ENCODE data around the gene ZNF503.

The ZNF503 gene

GRCh38 chr10:75425291-75426079 lies 23.9 kb upstream of the ZNF503 start:
- H3K9ac ChIP-seq (ENCODE audit: low read length in 5 of 5): no peak overlapping the region
- peaks cover 0 to 33% (median 24%) of the 10 kb centered on the region in 5 donors for H3K4me1 ChIP-seq (ENCODE audit: control insufficient read depth in 5 of 5, insufficient read depth in 5 of 5, low read length in 5 of 5)
- H3K27ac ChIP-seq (ENCODE audit: low read depth, low read length): no peak overlapping the region

GRCh38 chr10:75424571-75424970 lies 23.0 kb upstream of the ZNF503 start:
- Histone ChIP-seq H3K4me3 (ENCODE audit: low read depth in 1 of 5, low read length in 5 of 5) (no peak overlapping the region), H3K27ac (ENCODE audit: low read depth, low read length) (no peak overlapping the region), H3K27me3 (ENCODE audit: control insufficient read depth in 5 of 5, insufficient read depth in 4 of 5, low read length in 5 of 5) (no peaks in the 10 kb centered on the region), H3K9ac (ENCODE audit: low read length in 5 of 5) (no peak overlapping the region), H3K36me3 (ENCODE audit: control insufficient read depth in 5 of 5, insufficient read depth in 5 of 5, low read length in 5 of 5) (no peaks in the 10 kb centered on the region), H3K4me1 (ENCODE audit: control insufficient read depth in 5 of 5, insufficient read depth in 5 of 5, low read length in 5 of 5) (peaks cover 0 to 24% (median 15%) of the 10 kb centered on the region in 5 donors), H3K9me3 (ENCODE audit: control insufficient read depth in 5 of 5, low read length in 5 of 5) (no peaks in the 10 kb centered on the region)

More at GRCh38 chr10:75425291-75426079, 23.9 kb upstream of the ZNF503 start:
- Histone ChIP-seq H3K4me3 (ENCODE audit: low read depth in 1 of 5, low read length in 5 of 5) (no peak overlapping the region), H3K9me3 (ENCODE audit: control insufficient read depth in 5 of 5, low read length in 5 of 5) (no peaks in the 10 kb centered on the region), H3K36me3 (ENCODE audit: control insufficient read depth in 5 of 5, insufficient read depth in 5 of 5, low read length in 5 of 5) (no peaks in the 10 kb centered on the region), H3K27me3 (ENCODE audit: control insufficient read depth in 5 of 5, insufficient read depth in 4 of 5, low read length in 5 of 5) (no peaks in the 10 kb centered on the region)

- no peak overlapping the region for H3K9ac ChIP-seq (ENCODE audit: low read length in 5 of 5)
- no peaks in the 10 kb centered on the region for H3K27me3 ChIP-seq (ENCODE audit: control insufficient read depth in 5 of 5, insufficient read depth in 4 of 5, low read length in 5 of 5)
- no peaks in the 10 kb centered on the region for H3K9me3 ChIP-seq (ENCODE audit: control insufficient read depth in 5 of 5, low read length in 5 of 5)
- H3K36me3 ChIP-seq (ENCODE audit: control insufficient read depth in 5 of 5, insufficient read depth in 5 of 5, low read length in 5 of 5): no peaks in the 10 kb centered on the region
- H3K4me3 ChIP-seq (ENCODE audit: low read depth in 1 of 5, low read length in 5 of 5): no peak overlapping the region
- H3K4me1 ChIP-seq (ENCODE audit: control insufficient read depth in 5 of 5, insufficient read depth in 5 of 5, low read length in 5 of 5): peaks cover 0 to 8% (median under 1%) of the 10 kb centered on the region in 5 donors
- no peak overlapping the region for H3K27ac ChIP-seq (ENCODE audit: low read depth, low read length)
These were observed 21.3 kb upstream of the ZNF503 start for GRCh38 chr10:75422913-75423312.

GRCh38 chr10:75418712-75419111 lies 17.1 kb upstream of the ZNF503 start:
- no peaks in the 10 kb centered on the region for H3K9me3 ChIP-seq (ENCODE audit: control insufficient read depth in 5 of 5, low read length in 5 of 5)
- H3K27ac ChIP-seq (ENCODE audit: low read depth, low read length): no peak overlapping the region
- H3K27me3 ChIP-seq (ENCODE audit: control insufficient read depth in 5 of 5, insufficient read depth in 4 of 5, low read length in 5 of 5): no peaks in the 10 kb centered on the region
- no peak overlapping the region for H3K4me3 ChIP-seq (ENCODE audit: low read depth in 1 of 5, low read length in 5 of 5)
- H3K9ac ChIP-seq (ENCODE audit: low read length in 5 of 5): no peak overlapping the region
- no peaks in the 10 kb centered on the region for H3K36me3 ChIP-seq (ENCODE audit: control insufficient read depth in 5 of 5, insufficient read depth in 5 of 5, low read length in 5 of 5)
- no peaks in the 10 kb centered on the region for H3K4me1 ChIP-seq (ENCODE audit: control insufficient read depth in 5 of 5, insufficient read depth in 5 of 5, low read length in 5 of 5)

- H3K27ac ChIP-seq (ENCODE audit: low read depth, low read length): no peak overlapping the region
- no peak overlapping the region for H3K4me3 ChIP-seq (ENCODE audit: low read depth in 1 of 5, low read length in 5 of 5)
- H3K9ac ChIP-seq (ENCODE audit: low read length in 5 of 5): no peak overlapping the region
- no peaks in the 10 kb centered on the region for H3K9me3 ChIP-seq (ENCODE audit: control insufficient read depth in 5 of 5, low read length in 5 of 5)
- no peaks in the 10 kb centered on the region for H3K4me1 ChIP-seq (ENCODE audit: control insufficient read depth in 5 of 5, insufficient read depth in 5 of 5, low read length in 5 of 5)
- no peaks in the 10 kb centered on the region for H3K36me3 ChIP-seq (ENCODE audit: control insufficient read depth in 5 of 5, insufficient read depth in 5 of 5, low read length in 5 of 5)
- no peaks in the 10 kb centered on the region for H3K27me3 ChIP-seq (ENCODE audit: control insufficient read depth in 5 of 5, insufficient read depth in 4 of 5, low read length in 5 of 5)
These were observed 16.7 kb upstream of the ZNF503 start for GRCh38 chr10:75418293-75418692.

- H3K27me3 ChIP-seq (ENCODE audit: control insufficient read depth in 5 of 5, insufficient read depth in 4 of 5, low read length in 5 of 5): no peaks in the 10 kb centered on the region
- no peaks in the 10 kb centered on the region for H3K4me1 ChIP-seq (ENCODE audit: control insufficient read depth in 5 of 5, insufficient read depth in 5 of 5, low read length in 5 of 5)
- no peaks in the 10 kb centered on the region for H3K36me3 ChIP-seq (ENCODE audit: control insufficient read depth in 5 of 5, insufficient read depth in 5 of 5, low read length in 5 of 5)
- H3K27ac ChIP-seq (ENCODE audit: low read depth, low read length): no peak overlapping the region
- H3K9ac ChIP-seq (ENCODE audit: low read length in 5 of 5): no peak overlapping the region
- H3K9me3 ChIP-seq (ENCODE audit: control insufficient read depth in 5 of 5, low read length in 5 of 5): no peaks in the 10 kb centered on the region
- no peak overlapping the region for H3K4me3 ChIP-seq (ENCODE audit: low read depth in 1 of 5, low read length in 5 of 5)
These were observed 16.0 kb upstream of the ZNF503 start for GRCh38 chr10:75417522-75417927.

- Histone ChIP-seq H3K4me1 (ENCODE audit: control insufficient read depth in 5 of 5, insufficient read depth in 5 of 5, low read length in 5 of 5) (peaks cover 0 to 13% (median 7%) of the 10 kb centered on the region in 5 donors), H3K4me3 (ENCODE audit: low read depth in 1 of 5, low read length in 5 of 5) (no peak overlapping the region), H3K27me3 (ENCODE audit: control insufficient read depth in 5 of 5, insufficient read depth in 4 of 5, low read length in 5 of 5) (no peaks in the 10 kb centered on the region), H3K27ac (ENCODE audit: low read depth, low read length) (no peak overlapping the region), H3K9me3 (ENCODE audit: control insufficient read depth in 5 of 5, low read length in 5 of 5) (no peaks in the 10 kb centered on the region), H3K36me3 (ENCODE audit: control insufficient read depth in 5 of 5, insufficient read depth in 5 of 5, low read length in 5 of 5) (no peaks in the 10 kb centered on the region), H3K9ac (ENCODE audit: low read length in 5 of 5) (no peak overlapping the region)
These were observed 13.0 kb upstream of the ZNF503 start for GRCh38 chr10:75414527-75414926.

- Histone ChIP-seq H3K9ac (ENCODE audit: low read length in 5 of 5) (peak overlapping the region in 2 of 5 donors; percentile 11 to 32), H3K4me3 (ENCODE audit: low read depth in 1 of 5, low read length in 5 of 5) (peak overlapping the region in 2 of 5 donors; percentile 41 to 77), H3K27me3 (ENCODE audit: control insufficient read depth in 5 of 5, insufficient read depth in 4 of 5, low read length in 5 of 5) (no peaks in the 10 kb centered on the region), H3K36me3 (ENCODE audit: control insufficient read depth in 5 of 5, insufficient read depth in 5 of 5, low read length in 5 of 5) (no peaks in the 10 kb centered on the region), H3K4me1 (ENCODE audit: control insufficient read depth in 5 of 5, insufficient read depth in 5 of 5, low read length in 5 of 5) (peaks cover 0 to 40% (median 33%) of the 10 kb centered on the region in 5 donors), H3K27ac (ENCODE audit: low read depth, low read length) (peak overlapping the region; percentile 10), H3K9me3 (ENCODE audit: control insufficient read depth in 5 of 5, low read length in 5 of 5) (no peaks in the 10 kb centered on the region)
These were observed 8.8 kb upstream of the ZNF503 start for GRCh38 chr10:75410132-75411005.

- Histone ChIP-seq H3K9me3 (ENCODE audit: control insufficient read depth in 5 of 5, low read length in 5 of 5) (no peaks in the 10 kb centered on the region), H3K27me3 (ENCODE audit: control insufficient read depth in 5 of 5, insufficient read depth in 4 of 5, low read length in 5 of 5) (peaks cover 0 to 5% (median 1%) of the 10 kb centered on the region in 5 donors), H3K36me3 (ENCODE audit: control insufficient read depth in 5 of 5, insufficient read depth in 5 of 5, low read length in 5 of 5) (no peaks in the 10 kb centered on the region), H3K9ac (ENCODE audit: low read length in 5 of 5) (peak overlapping the region in 4 of 5 donors; percentile 76 to 87 (median 84)), H3K4me3 (ENCODE audit: low read depth in 1 of 5, low read length in 5 of 5) (peak overlapping the region; percentile 63 to 84 (median 77)), H3K4me1 (ENCODE audit: control insufficient read depth in 5 of 5, insufficient read depth in 5 of 5, low read length in 5 of 5) (peaks cover 0 to 48% (median 44%) of the 10 kb centered on the region in 5 donors), H3K27ac (ENCODE audit: low read depth, low read length) (peak overlapping the region; percentile 88)
These were observed 7.6 kb upstream of the ZNF503 start for GRCh38 chr10:75408911-75409885.

Data from subcutaneous abdominal adipose tissue (tissue), 5 donors.